HG03039 (cell line): Measurements from ENCODE around the gene D2HGDH.
"Not testable (repeated sequence)": the region's sequence is repeated elsewhere in the genome, so short reads cannot be mapped to it uniquely, and the experiment has no call there.

Experiments
- ATAC-seq: cut with Tn5 transposase; IDR thresholded peaks from one replicate; pipeline ENCODE4 v1.9.1; 2021; ENCODE audit warnings: mild to moderate bottlenecking, moderate library complexity; ENCODE audit not compliant: unreplicated experiment

Gene D2HGDH

GRCh38 chr2:241768251-241768711 lies 33.9 kb downstream of the D2HGDH start:
- no peak for ATAC-seq

GRCh38 chr2:241768850-241769249 lies 34.4 kb downstream of the D2HGDH start:
- no peak for ATAC-seq

- ATAC-seq: no peak
These were observed 35.4 kb downstream of the D2HGDH start for GRCh38 chr2:241769819-241770184.

- ATAC-seq: no peak
These were observed 35.9 kb downstream of the D2HGDH start for GRCh38 chr2:241770185-241770935.

GRCh38 chr2:241770936-241771285 lies 36.5 kb downstream of the D2HGDH start:
- ATAC-seq: no peak

GRCh38 chr2:241771286-241772062 lies 37.0 kb downstream of the D2HGDH start:
- no peak for ATAC-seq

- no peak for ATAC-seq
These were observed 37.7 kb downstream of the D2HGDH start for GRCh38 chr2:241772063-241772499.

- ATAC-seq: no peak
These were observed 39.3 kb downstream of the D2HGDH start for GRCh38 chr2:241773511-241774418.

GRCh38 chr2:241774419-241775222 lies 40.2 kb downstream of the D2HGDH start:
- no peak for ATAC-seq

- ATAC-seq: no peak
These were observed 41.1 kb downstream of the D2HGDH start for GRCh38 chr2:241775223-241776177.

GRCh38 chr2:241776336-241777169 lies 42.1 kb downstream of the D2HGDH start, which contains the start of gene GAL3ST2:
Gene GAL3ST2, plus strand, starts transcription at chr2:241776822. Its CDS starts 134 bp downstream, at chr2:241776956.
- ATAC-seq: no peak

GRCh38 chr2:241777170-241777685 lies 42.8 kb downstream of the D2HGDH start:
- no peak for ATAC-seq

- ATAC-seq: no peak
These were observed 43.5 kb downstream of the D2HGDH start for GRCh38 chr2:241777686-241778627.

- ATAC-seq: no peak
These were observed 46.6 kb downstream of the D2HGDH start for GRCh38 chr2:241780939-241781569.

GRCh38 chr2:241782053-241782452 lies 47.6 kb downstream of the D2HGDH start:
- ATAC-seq: not testable (repeated sequence)

GRCh38 chr2:241788135-241788534 lies 53.7 kb downstream of the D2HGDH start:
- ATAC-seq: no peak
